NCI-H460 (cell line): ENCODE data around the gene CNDP2. TPM values are rescaled to one million over a fixed set of nuclear protein-coding genes. Genes with fewer than 3 reads are reported as not detected.
"Not testable (repeated sequence)": the region's sequence is repeated elsewhere in the genome, so short reads cannot be mapped to it uniquely, and the experiment has no call there.

Source experiments
- DNase-seq: peaks from one replicate; pipeline ENCODE4 v3.0.0-alpha.2; 2016; ENCODE audit warnings: low read depth; ENCODE audit errors: extremely low read depth
- total RNA-seq: library from RNA; depleted of rRNA; stranded (reverse); fragments of >200 nt; shearing (Covaris generic); gene quantifications from 2 replicates; pipeline ENCODE4 v1.2.3, GENCODE V29; 2014; rRNA removed

Gene CNDP2
- total RNA-seq, 1 experiment from 2014 or later, result 105 TPM

GRCh38 chr18:74562775-74563174 lies 66.6 kb downstream of the CNDP2 start:
- no peak for DNase-seq

- DNase-seq, result no peak
Measured at GRCh38 chr18:74563999-74564398, 67.8 kb downstream of the CNDP2 start.

- not testable (repeated sequence) for DNase-seq
Measured at GRCh38 chr18:74565164-74565563, 69.0 kb downstream of the CNDP2 start.

GRCh38 chr18:74565993-74566392 lies 69.8 kb downstream of the CNDP2 start:
- not testable (repeated sequence) for DNase-seq

GRCh38 chr18:74567822-74568221 lies 71.7 kb downstream of the CNDP2 start:
- DNase-seq, result no peak

GRCh38 chr18:74569401-74569800 lies 73.2 kb downstream of the CNDP2 start:
- DNase-seq, result no peak

- DNase-seq, result no peak
Measured at GRCh38 chr18:74570266-74570665, 74.1 kb downstream of the CNDP2 start.

- DNase-seq, result no peak
Measured at GRCh38 chr18:74571895-74572680, 75.9 kb downstream of the CNDP2 start.

- DNase-seq, result no peak
Measured at GRCh38 chr18:74573053-74573452, 76.9 kb downstream of the CNDP2 start.

Other genes starting within 250 kb of the CNDP2 start
- 72.0 and 84.4 TPM in 2 replicates for gene CYB5A, start 204.4 kb upstream of the CNDP2 start, total RNA-seq
- not detected in 2 replicates for gene C18orf63, start 180.5 kb upstream of the CNDP2 start, total RNA-seq
- not detected in 2 replicates for gene DIPK1C, start 39.1 kb upstream of the CNDP2 start, total RNA-seq
- not detected in 2 replicates for gene CNDP1, start 38.1 kb downstream of the CNDP2 start, total RNA-seq
- 4.2 and 5.7 TPM in 2 replicates for gene ZNF407, start 101.5 kb downstream of the CNDP2 start, total RNA-seq